CD4-positive, alpha-beta T cell treated with Interleukin-15 for 1 hour (primary cell): Measurements from ENCODE around the gene IPO11.
"Not testable (repeated sequence)": the region's sequence is repeated elsewhere in the genome, so short reads cannot be mapped to it uniquely, and the experiment has no call there.

Source experiments
- DNase-seq: peaks from one replicate; pipeline ENCODE4 v3.0.0-alpha.2; 2020

IPO11 gene

DNA sequence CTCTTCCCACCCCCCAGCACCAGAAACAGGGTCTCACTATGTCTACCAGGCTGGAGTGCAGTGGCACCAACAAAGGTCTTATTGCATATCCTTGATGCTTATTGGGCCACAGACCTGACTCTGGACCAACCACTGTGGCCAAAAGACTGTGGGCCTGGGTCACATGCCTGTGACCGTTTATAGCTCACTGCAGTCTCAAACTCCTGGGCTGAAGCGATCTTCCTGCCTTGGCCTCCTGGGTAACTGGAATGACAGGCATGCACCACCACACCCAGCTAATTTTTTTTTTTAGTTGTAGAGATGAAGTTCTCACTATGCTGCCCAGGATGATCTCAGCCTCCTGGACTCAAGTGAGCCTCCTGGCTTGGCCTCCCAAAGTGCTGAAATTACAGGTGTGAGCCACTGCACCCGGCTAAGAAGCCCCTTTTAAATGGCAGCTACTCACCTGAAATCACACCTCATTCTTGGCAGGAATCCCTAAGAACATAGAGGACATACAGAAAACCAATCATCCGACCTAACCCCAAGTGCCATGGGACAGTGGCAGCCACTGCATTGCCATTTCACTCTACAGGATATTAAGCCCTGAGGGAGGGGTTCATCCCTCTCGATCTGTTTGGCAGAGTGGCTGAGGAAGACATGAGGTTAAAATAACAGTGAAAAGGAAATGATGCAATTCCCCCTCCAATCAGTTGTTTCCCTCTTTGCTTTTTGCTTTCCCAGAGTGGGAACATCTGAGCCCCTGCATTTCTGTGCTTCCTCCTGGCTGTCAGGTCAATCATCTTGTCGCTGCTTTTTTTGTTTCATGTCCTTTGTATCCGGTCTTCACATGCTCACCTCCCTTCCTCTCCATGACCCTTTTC is 240.7 kb downstream of the IPO11 start:
- no peak for DNase-seq

DNA sequence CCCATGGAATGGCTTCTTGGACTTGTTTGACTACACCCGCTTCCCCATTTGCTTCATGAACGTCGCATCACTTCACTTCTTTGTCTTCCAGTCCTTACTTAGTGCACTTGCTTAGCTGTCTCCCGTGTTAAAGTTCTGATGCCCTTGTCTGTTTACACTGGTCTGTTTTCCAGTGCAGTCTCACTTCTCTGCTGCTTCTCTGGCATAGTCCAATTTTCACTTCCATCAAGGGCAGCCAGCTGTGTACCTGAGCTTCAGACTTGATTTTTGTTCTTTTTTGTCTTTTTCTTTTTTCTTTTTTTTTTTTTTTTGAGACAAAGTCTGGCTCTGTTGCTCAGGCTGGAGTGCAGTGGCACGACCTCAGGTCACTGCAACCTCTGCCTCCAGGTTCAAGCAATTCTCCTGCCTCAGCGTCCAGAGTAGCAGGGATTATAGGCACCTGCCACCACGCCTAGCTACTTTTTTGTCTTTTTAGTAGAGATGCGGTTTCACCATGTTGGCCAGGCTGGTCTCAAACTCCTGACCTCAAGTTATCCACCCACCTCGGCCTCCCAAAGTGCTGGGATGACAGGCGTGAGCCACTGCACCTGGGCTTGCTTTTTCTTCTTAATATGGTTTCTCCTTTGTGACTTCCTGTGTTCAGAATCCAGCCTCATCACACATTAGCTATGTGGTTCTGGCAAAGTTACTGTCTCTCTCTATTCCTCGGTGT is 241.5 kb downstream of the IPO11 start:
- DNase-seq = no peak

DNA sequence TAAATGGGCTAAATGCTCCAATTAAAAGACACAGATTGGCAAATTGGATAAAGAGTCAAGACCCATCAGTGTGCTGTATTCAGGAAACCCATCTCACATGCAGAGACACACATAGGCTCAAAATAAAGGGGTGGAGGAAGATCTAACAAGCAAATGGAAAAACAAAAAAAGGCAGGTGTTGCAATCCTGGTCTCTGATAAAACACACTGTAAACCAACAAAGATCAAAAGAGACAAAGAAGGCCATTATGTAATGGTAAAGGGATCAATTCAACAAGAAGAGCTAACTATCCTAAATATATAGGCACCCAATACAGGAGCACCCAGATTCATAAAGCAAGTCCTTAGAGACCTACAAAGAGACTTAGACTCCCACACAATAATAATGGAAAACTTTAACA is 245.2 kb downstream of the IPO11 start:
- not testable (repeated sequence) for DNase-seq

DNA sequence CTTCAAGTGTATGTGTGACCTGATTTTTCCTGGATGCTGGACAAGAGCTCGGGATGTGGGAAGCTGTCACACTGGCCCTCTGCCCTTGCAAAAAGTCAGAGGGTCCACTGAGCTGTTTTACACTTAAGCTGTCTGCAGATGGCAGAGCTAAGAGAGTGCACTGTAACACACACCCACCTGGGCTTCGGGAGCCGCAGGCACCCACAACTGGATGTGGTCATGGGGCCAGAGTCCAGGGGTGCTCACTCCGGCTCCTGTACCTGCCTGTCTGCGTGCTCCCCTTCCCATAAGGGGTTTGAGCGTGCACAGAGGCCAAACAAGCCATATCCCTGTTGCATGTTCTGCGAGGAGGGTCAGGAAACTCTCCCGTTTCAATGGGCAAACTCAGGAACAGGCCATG is 248.6 kb downstream of the IPO11 start:
- no peak for DNase-seq

DNA sequence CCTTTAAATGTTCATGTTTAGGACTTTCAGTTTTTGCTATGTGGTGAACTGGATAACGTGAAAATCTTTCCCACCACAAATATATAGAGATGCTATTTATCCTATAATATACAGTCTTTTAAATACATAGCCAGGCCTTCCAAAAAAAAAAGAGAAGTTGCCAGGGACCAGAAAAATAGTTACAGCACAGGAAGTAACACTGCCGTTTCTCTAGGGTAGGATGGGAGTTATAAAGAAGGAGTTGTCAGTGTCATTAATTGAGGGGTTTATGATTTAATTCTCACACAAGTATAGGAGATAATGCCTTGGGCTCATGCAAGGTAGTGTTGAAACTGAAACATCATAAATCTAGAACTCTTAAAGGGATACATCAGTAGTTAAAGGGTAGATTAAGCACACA is 250.0 kb downstream of the IPO11 start:
- DNase-seq = no peak

DNA sequence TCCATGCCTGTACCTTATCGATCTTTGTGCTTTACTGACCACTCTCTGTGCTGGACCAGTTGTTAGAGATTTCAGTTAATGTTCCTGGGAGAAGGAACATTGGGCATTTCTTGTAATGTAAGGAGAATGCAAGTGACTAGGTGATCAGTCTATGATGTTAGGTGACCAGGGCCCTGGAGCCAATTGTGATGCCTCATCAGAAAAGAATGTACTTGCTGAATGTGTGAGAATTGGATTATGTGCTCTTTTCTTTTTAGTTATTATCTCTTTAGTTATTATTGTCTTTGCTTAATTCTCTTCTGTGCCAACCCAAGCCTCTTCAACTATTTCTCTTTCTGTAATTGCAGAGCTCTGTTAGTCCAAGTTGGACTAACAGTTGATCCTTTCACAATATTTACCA is 258.9 kb downstream of the IPO11 start:
- DNase-seq = no peak

DNA sequence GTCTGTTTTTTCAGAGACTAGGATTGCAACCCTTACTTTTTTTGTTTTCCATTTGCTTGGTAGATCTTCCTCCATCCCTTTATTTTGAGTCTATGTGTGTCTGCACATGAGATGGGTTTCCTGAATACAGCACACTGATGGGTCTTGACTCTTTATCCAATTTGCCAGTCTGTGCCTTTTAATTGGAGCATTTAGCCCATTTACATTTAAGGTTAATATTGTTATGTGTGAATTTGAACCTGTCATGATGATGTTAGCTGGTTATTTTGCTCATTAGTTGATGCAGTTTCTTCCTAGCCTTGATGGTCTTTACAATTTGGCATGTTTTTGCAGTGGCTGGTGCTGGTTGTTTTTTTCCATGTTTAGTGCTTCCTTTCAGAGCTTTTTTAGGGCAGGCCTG is 264.0 kb downstream of the IPO11 start:
- not testable (repeated sequence) for DNase-seq
